HepG2 (cell line): ENCODE data around the gene ATRAID. TPM values are rescaled to one million over a fixed set of nuclear protein-coding genes. Genes with fewer than 3 reads are reported as not detected.

Experiments
- CBX2 ChIP-seq, 2 experiments: fragments of 200-600 bp in 1 of 2; sonication (generic); formaldehyde crosslinking in 1 of 2; IDR thresholded peaks; 2 replicates each; pipeline versions ENCODE4 v1.7.0 to v1.8.1; 2018 to 2022; ENCODE audit warnings: low read depth in 2 of 2, low read length in 1 of 2, mild to moderate bottlenecking in 1 of 2, missing genetic modification reagents in 1 of 2
- CHCHD3 ChIP-seq: sonication (generic); formaldehyde crosslinking; IDR thresholded peaks from 2 replicates; pipeline ENCODE4 v1.8.0; 2022; ENCODE audit warnings: mild to moderate bottlenecking, missing genetic modification reagents, moderate library complexity
- DMAP1 ChIP-seq: IDR thresholded peaks from 2 replicates; pipeline ENCODE4 v1.6.1; 2016
- FOSL1 ChIP-seq: sonication (generic); formaldehyde crosslinking; IDR thresholded peaks from 2 replicates; pipeline ENCODE4 v1.9.0; 2021; ENCODE audit warnings: missing genetic modification reagents, borderline replicate concordance
- GATAD1 ChIP-seq: IDR thresholded peaks from 2 replicates; pipeline ENCODE4 v1.6.1; 2016; ENCODE audit warnings: missing genetic modification reagents, missing compliant biosample characterization
- GPN1 ChIP-seq: sonication (generic); formaldehyde crosslinking; IDR thresholded peaks from 2 replicates; pipeline ENCODE4 v1.5.1; 2020; ENCODE audit warnings: missing genetic modification reagents, borderline replicate concordance
- HIC2 ChIP-seq: sonication (generic); formaldehyde crosslinking; IDR thresholded peaks from 2 replicates; pipeline ENCODE4 v1.9.0; 2022; ENCODE audit warnings: low read depth, missing genetic modification reagents
- HNRNPL ChIP-seq: fragments of 200-400 bp; formaldehyde crosslinking; IDR thresholded peaks from 2 replicates; pipeline ENCODE4 v1.6.1; 2017; ENCODE audit warnings: mild to moderate bottlenecking, low read depth, low read length
- HNRNPLL ChIP-seq: fragments of 200-400 bp; formaldehyde crosslinking; IDR thresholded peaks from 2 replicates; pipeline ENCODE4 v1.6.1; 2017; ENCODE audit warnings: mild to moderate bottlenecking, low read depth, low read length; ENCODE audit not compliant: poor library complexity, severe bottlenecking
- KDM3A ChIP-seq: IDR thresholded peaks from 2 replicates; pipeline ENCODE4 v1.6.1; 2018; ENCODE audit warnings: low read depth, missing compliant biosample characterization
- RXRA ChIP-seq: sonication (generic); formaldehyde crosslinking; IDR thresholded peaks from 2 replicates; pipeline ENCODE4 v1.5.1; 2020; ENCODE audit warnings: missing genetic modification reagents
- SALL2 ChIP-seq: sonication (generic); formaldehyde crosslinking; IDR thresholded peaks from 2 replicates; pipeline ENCODE4 v1.8.1; 2023; ENCODE audit warnings: mild to moderate bottlenecking, missing genetic modification reagents, inconsistent platforms
- SNAPC4 ChIP-seq: sonication (generic); formaldehyde crosslinking; IDR thresholded peaks from 2 replicates; pipeline ENCODE4 v1.4.0; 2020; ENCODE audit warnings: mild to moderate bottlenecking, missing genetic modification reagents
- SOX6 ChIP-seq, 2 experiments: fragments of 450-650 bp in 1 of 2; sonication (generic) in 1 of 2; formaldehyde crosslinking in 1 of 2; IDR thresholded peaks; 2 replicates each; pipeline versions ENCODE4 v1.4.0 to v1.6.1; 2017 to 2020; ENCODE audit warnings: antibody characterized with exemption in 1 of 2, mild to moderate bottlenecking in 1 of 2, missing genetic modification reagents in 1 of 2
- SP2 ChIP-seq: sonication (generic); formaldehyde crosslinking; IDR thresholded peaks from 2 replicates; pipeline ENCODE4 v1.5.1; 2020; ENCODE audit warnings: mild to moderate bottlenecking, missing genetic modification reagents
- ZFYVE20 ChIP-seq: sonication (generic); formaldehyde crosslinking; IDR thresholded peaks from 2 replicates; pipeline ENCODE4 v1.8.0; 2023; ENCODE audit warnings: low read depth, mild to moderate bottlenecking, moderate library complexity, missing genetic modification reagents, borderline replicate concordance
- ZNF260 ChIP-seq: sonication (generic); formaldehyde crosslinking; IDR thresholded peaks from 2 replicates; pipeline ENCODE4 v1.4.0; 2020; ENCODE audit warnings: missing genetic modification reagents, low read depth, mild to moderate bottlenecking, borderline replicate concordance
- ZNF468 ChIP-seq: sonication (generic); formaldehyde crosslinking; IDR thresholded peaks from 2 replicates; pipeline ENCODE4 v1.8.0; 2022; ENCODE audit warnings: mild to moderate bottlenecking, moderate library complexity, missing genetic modification reagents
- ZNF572 ChIP-seq: sonication (generic); formaldehyde crosslinking; IDR thresholded peaks from 2 replicates; pipeline ENCODE4 v1.5.1; 2020; ENCODE audit warnings: mild to moderate bottlenecking, missing genetic modification reagents
- ZNF746 ChIP-seq: sonication (generic); formaldehyde crosslinking; IDR thresholded peaks from 2 replicates; pipeline ENCODE4 v1.8.0; 2022; ENCODE audit warnings: mild to moderate bottlenecking, missing genetic modification reagents
- polyA plus RNA-seq, 8 experiments: library from polyadenylated mRNA; depleted of rRNA in 3 of 8; stranded (reverse) in 7 of 8; unstranded in 1 of 8; fragments of >200 nt; fragmentation: Illumina TruSeq in 4 of 8; extraction: Trizol in 4 of 8; gene quantifications; 2 replicates each; pipeline versions ENCODE4 v1.2.1 to v1.2.3, GENCODE V29; 2011 to 2016; ENCODE audit warnings: low read depth in 4 of 8, missing spikeins in 1 of 8, mixed read lengths in 1 of 8; ENCODE audit not compliant: insufficient read depth in 1 of 8
- total RNA-seq, 5 experiments: library from RNA; depleted of rRNA; stranded (reverse); fragments of >200 nt; fragmentation: Illumina TruSeq; extraction: Trizol; gene quantifications; 2 replicates each; pipeline ENCODE4 v1.2.3, GENCODE V29; 2016; ENCODE audit warnings: low read depth in 1 of 5
- TF ChIP-seq, protein P1 (sequence below): sonication (generic); formaldehyde crosslinking; IDR thresholded peaks from 2 replicates; pipeline ENCODE4 v1.4.0; 2020; ENCODE audit warnings: missing genetic modification reagents
- TF ChIP-seq, protein P2 (sequence below): IDR thresholded peaks from 2 replicates; pipeline ENCODE4 v1.6.1; 2012; ENCODE audit warnings: inconsistent platforms

Gene ATRAID
- total and polyA plus RNA-seq, 2 of the 13 experiments (the other 11 are each of a cell fraction or from before 2014, with no cell fraction given), result 207 to 382 TPM

DNA sequence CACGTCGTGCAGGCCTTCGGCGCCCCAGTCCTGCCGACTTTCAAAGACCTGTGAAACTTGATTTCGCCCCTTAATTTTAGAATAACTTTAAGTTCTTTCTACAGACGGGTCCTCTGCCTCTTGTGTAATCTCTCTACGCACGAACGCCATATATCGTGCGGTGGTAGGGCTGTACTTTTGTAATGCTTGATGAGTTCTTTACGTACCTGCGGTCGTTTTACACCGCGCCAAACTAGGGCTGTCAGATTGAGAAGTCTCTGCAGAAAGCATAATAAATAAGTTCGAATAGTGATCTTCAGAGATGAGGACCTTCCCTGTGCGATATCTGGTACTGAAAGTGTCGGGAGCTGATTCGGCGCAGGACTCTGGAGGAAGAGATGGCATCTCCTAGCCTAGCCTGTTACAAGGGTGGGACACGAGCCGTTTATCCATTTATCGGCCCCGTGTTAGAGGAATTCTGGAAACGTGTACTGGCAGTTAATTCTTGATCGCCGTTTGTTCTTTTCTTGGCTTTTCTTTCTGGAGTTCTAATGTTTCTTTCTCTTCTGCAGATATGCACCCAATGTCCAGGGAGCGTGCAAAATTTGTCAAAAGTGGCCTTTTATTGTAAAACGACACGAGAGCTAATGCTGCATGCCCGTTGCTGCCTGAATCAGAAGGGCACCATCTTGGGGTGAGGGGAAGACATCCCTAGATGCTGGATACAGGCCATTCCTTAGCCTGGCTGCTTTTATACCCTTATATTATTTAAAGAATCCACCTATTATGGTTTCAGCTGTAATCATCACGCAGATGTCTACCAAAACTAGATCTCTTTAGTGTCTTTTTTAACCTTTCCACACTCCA is 1.0 kb downstream of the ATRAID start (continued):
- TF ChIP-seq DMAP1 (peak; percentile 32; the same call in 1 of the 2 replicates), KDM3A (CRISPR knock-in tag) (no peak), FOSL1 (CRISPR knock-in tag) (no peak), GPN1 (CRISPR knock-in tag) (no peak), ZNF746 (CRISPR knock-in tag) (no peak), ZNF260 (CRISPR knock-in tag) (no peak), CBX2 (IDR thresholded peaks at IDR 0.05; ENCODE audit: low read depth, low read length) (no peak), CBX2 (CRISPR knock-in tag; IDR thresholded peaks at IDR 0.05; ENCODE audit: low read depth) (no peak), SNAPC4 (CRISPR knock-in tag) (no peak), CHCHD3 (CRISPR knock-in tag) (no peak), HNRNPL (no peak), ZFYVE20 (no peak), SOX6 (IDR thresholded peaks at IDR 0.05) (no peak), SOX6 (CRISPR knock-in tag; IDR thresholded peaks at IDR 0.05) (no peak), HNRNPLL (no peak), SALL2 (CRISPR knock-in tag) (no peak), GATAD1 (CRISPR knock-in tag) (no peak), HIC2 (CRISPR knock-in tag) (no peak), RXRA (no peak), ZNF572 (CRISPR knock-in tag) (no peak; the same call in 1 of the 2 replicates), ZNF468 (CRISPR knock-in tag) (no peak), SP2 (CRISPR knock-in tag) (no peak)
- TF ChIP-seq, protein P1, sequence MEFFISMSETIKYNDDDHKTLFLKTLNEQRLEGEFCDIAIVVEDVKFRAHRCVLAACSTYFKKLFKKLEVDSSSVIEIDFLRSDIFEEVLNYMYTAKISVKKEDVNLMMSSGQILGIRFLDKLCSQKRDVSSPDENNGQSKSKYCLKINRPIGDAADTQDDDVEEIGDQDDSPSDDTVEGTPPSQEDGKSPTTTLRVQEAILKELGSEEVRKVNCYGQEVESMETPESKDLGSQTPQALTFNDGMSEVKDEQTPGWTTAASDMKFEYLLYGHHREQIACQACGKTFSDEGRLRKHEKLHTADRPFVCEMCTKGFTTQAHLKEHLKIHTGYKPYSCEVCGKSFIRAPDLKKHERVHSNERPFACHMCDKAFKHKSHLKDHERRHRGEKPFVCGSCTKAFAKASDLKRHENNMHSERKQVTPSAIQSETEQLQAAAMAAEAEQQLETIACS (CRISPR knock-in tag), result no peak
- TF ChIP-seq, protein P2, sequence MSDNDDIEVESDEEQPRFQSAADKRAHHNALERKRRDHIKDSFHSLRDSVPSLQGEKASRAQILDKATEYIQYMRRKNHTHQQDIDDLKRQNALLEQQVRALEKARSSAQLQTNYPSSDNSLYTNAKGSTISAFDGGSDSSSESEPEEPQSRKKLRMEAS, result no peak
